BJ (cell line): Measurements from ENCODE around the gene TMEM256. TPM values are rescaled to one million over a fixed set of nuclear protein-coding genes. Genes with fewer than 3 reads are reported as not detected.

Source experiments
- CTCF ChIA-PET: fragments of 350-600 bp; formaldehyde crosslinking; extraction: SDS; loops from one replicate; lab custom pipeline; 2021; ENCODE audit warnings: antibody characterized with exemption, inconsistent platforms; lab: Yijun Ruan, JAX
- POLR2A ChIA-PET: fragments of 300-600 bp; sonication (Branson Sonifier 250); formaldehyde crosslinking; extraction: SDS; loops from one replicate; lab custom pipeline; 2021; ENCODE audit warnings: antibody characterized with exemption; lab: Charles Lee
- DNase-seq: peaks from one replicate; pipeline ENCODE4 v3.0.0-alpha.2; 2011; ENCODE audit warnings: low read depth
- H3K27me3 ChIP-seq: 2 replicates; pipeline ENCODE4 v1.6.0; 2011; ENCODE audit warnings: low read length; ENCODE audit not compliant: control insufficient read depth, insufficient read depth
- H3K36me3 ChIP-seq: 2 replicates; pipeline ENCODE4 v1.5.1; 2011; ENCODE audit warnings: low read length; ENCODE audit not compliant: control insufficient read depth, insufficient read depth
- H3K4me3 ChIP-seq: 2 replicates; pipeline ENCODE4 v1.5.1; 2011; ENCODE audit warnings: low read depth, mild to moderate bottlenecking, control low read depth, low read length
- CTCF ChIP-seq: IDR thresholded peaks from 2 replicates; pipeline ENCODE4 v1.5.1; 2011; ENCODE audit warnings: low read depth, mild to moderate bottlenecking, control low read depth, inconsistent platforms, low read length, moderate library complexity; ENCODE audit not compliant: insufficient read depth
- polyA plus RNA-seq: library from polyadenylated mRNA; depleted of rRNA; stranded (reverse); fragments of >200 nt; gene quantifications from 2 replicates; pipeline ENCODE4 v1.2.3, GENCODE V29; 2011

The TMEM256 gene
- polyA plus RNA-seq, 1 experiment = 101 TPM

DNA sequence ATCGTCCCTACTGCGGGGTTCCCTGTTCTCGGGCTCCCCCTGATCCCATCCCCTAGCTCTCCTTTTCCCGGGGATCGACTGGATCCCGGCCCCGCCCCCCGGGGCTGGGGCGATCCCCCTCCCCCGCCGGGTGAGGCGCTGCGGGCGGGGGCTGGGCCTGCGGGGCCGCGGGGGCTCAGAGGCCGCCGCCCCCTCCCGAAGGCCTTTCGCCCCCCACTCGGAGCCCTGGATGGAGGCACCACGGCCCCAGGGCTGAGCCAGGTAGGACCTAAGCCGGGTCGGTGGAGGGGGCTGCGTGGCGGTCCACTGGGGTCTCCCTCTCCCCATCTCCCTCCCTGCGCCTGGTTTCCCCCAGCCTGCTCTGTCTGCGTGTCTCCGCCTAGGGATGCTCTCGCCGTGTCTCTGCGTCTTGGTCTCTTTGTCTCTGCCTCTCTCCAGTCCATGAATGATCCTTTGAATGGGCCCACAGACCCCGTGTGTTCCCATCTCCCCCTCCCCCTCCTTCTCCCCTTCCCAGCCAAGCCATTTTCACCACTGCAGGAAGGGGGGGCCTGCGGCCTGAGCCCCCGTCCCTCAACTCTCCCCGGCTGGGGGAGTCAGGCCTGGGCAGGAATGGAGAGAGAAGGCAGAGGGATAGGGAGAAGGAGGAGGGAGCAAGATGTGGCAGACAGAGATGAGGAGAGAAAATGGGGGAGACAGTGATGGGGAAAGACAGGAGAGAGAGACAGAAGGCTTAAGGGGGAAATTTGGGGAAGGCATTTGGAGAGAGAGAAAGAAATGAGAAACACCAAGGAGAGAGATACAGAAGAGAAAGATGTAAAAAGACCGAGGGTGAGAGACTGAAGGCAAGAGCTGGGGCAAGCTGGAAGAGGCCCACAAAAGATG lies 1.7 kb upstream of the TMEM256 start:
- CTCF ChIA-PET = interaction anchor here (1.1 to 2.2 kb wide), 3 partner anchors 31 to 359 kb away, joined by 3 to 11 read pairs (median 3); no protein-coding TSS in a partner anchor
- DNase-seq = no peak
- Histone ChIP-seq H3K36me3 (peaks cover 11% of the 10 kb centered on the region), H3K4me3 (peak overlapping the region; percentile 59), H3K27me3 (no peaks in the 10 kb centered on the region)
- POLR2A ChIA-PET = no interaction called here
- no peak for TF ChIP-seq CTCF

DNA sequence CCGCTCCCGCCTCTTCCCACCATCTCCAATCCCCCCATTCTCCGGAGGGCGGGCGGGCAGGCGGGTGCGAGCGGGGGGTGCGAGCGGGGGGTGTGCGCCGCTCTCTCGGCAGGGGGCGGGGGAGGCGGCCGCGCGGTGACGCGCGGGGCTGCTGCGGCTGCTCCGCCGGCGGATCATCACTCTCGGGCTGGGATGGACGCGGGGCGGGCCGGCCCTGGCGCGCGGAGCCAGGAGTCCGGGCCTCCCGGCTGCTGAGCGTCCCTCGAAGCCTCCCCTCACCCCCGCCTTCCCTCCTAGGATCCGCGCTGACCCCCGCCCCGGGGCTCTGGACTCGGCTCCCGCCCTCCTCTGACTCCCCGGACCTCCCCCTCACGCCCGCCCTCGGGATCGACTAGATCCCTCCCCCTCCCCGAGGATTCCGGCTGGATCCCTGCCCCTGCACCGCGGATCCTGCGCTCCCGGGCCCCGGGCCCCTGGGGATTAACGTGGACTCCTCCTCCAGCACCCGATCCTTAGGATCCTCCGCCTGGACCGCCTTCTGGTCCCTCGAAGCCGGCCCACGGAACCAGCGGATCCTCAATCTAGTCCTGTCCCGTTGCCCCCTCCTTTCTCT lies 946 bp upstream of the TMEM256 start:
- ChIA-PET POLR2A (interaction anchor here (0.8 to 1.1 kb wide), 3 partner anchors 11 to 79 kb away, joined by 3 to 7 read pairs (median 5); partner anchors contain the start of genes NEURL4, PLSCR3 and POLR2A), CTCF (interaction anchor here (0.6 to 2.0 kb wide), 2 partner anchors 91 to 156 kb away, joined by 4 to 6 read pairs; partner anchors contain the start of gene SENP3)
- no peak for DNase-seq
- no peak for TF ChIP-seq CTCF
- H3K4me3 ChIP-seq = peak overlapping the region; percentile 59
- H3K36me3 ChIP-seq = peaks cover 9% of the 10 kb centered on the region
- H3K27me3 ChIP-seq = no peaks in the 10 kb centered on the region

GRCh38 chr17:7403727-7403976 lies 245 bp downstream of the TMEM256 start:
- TF ChIP-seq CTCF = no peak
- Histone ChIP-seq H3K27me3 (no peaks in the 10 kb centered on the region), H3K4me3 (peak overlapping the region; percentile 59), H3K36me3 (0 out of 2 replicates have a peak, but pooled peaks cover 1% of the 10 kb centered on the region)
- ChIA-PET POLR2A (interaction anchor here (0.6 to 1.1 kb wide), 13 partner anchors 9 to 172 kb away, joined by 3 to 11 read pairs (median 6); partner anchors contain the start of genes NEURL4, PLSCR3 and POLR2A), CTCF (interaction anchor here (0.6 to 4.6 kb wide), 6 partner anchors 15 to 157 kb away, joined by 3 to 22 read pairs (median 6); partner anchors contain the start of genes SENP3 and TMEM95)
- no peak for DNase-seq

DNA sequence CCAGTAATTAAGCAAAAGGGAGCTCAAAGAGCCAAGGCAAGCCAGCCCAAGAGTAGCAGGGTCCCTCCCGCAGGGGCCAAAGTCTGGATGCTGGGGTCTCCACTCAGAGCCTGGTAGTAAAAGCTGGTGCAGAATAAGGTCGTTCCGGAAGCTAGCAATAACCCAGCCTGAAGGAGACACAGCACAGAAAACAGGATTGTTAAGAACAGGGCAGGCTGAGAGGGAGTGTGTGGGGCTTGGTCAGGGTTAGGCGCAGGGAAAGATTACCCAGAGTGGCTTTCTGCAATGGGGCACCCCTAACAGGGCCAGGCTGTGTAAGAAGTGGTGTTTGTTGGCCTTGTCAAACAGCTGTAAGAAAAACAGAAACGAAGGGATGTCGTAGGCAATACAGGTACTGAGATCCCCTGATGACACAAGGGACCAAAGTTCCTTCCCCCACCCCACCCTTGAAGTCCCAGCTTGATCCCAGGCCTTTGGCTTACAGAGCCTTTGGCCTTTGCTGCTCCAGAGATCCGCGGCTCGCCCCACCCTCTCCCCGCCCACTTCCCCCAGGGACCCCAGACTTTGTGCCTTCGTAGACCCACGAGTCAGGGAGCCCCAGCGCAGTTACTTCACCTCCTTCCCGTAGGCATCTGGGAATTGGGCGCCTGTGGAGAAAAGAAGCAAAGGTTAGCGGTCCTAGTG lies 712 bp downstream of the TMEM256 start:
- TF ChIP-seq CTCF = no peak
- Histone ChIP-seq H3K36me3 (no peaks in the 10 kb centered on the region), H3K27me3 (no peaks in the 10 kb centered on the region), H3K4me3 (peak overlapping the region; percentile 59)
- ChIA-PET POLR2A (interaction anchor here (0.6 to 1.1 kb wide), 5 partner anchors 48 to 173 kb away, joined by 3 to 11 read pairs (median 6); partner anchors contain the start of gene NEURL4), CTCF (interaction anchor here (0.9 to 4.6 kb wide), 5 partner anchors 14 to 158 kb away, joined by 3 to 22 read pairs (median 6); partner anchors contain the start of genes SENP3 and TMEM95)
- DNase-seq = no peak
